Cardiac muscle cell (in vitro differentiated cells and primary cell): Measurements from ENCODE around the gene ARHGAP15. TPM values are rescaled to one million over a fixed set of nuclear protein-coding genes. Genes with fewer than 3 reads are reported as not detected.

Experiments used
- DNase-seq, 2 donors: peaks; one replicate each; pipeline versions ENCODE4 v3.0.0 to v3.0.0-alpha.2; 2010 to 2017; ENCODE audit warnings: low read depth in 1 of 2, low spot score in 1 of 2
- H3K27ac ChIP-seq: fragments of 200-600 bp; sonication (generic); 2 replicates; pipeline ENCODE4 v1.5.1; 2016
- H3K27me3 ChIP-seq: fragments of 200-600 bp; sonication (generic); 2 replicates; pipeline ENCODE4 v1.6.0; 2016; ENCODE audit warnings: control low read depth
- H3K36me3 ChIP-seq: fragments of 200-600 bp; sonication (generic); 2 replicates; pipeline ENCODE4 v1.5.1; 2016; ENCODE audit warnings: control low read depth
- H3K4me1 ChIP-seq: fragments of 200-600 bp; sonication (generic); 2 replicates; pipeline ENCODE4 v1.8.1; 2017; ENCODE audit warnings: low read depth, mild to moderate bottlenecking, mixed run types
- H3K4me3 ChIP-seq: fragments of 200-600 bp; sonication (generic); 2 replicates; pipeline ENCODE4 v1.5.1; 2016; ENCODE audit warnings: mild to moderate bottlenecking
- H3K9me3 ChIP-seq: fragments of 200-600 bp; sonication (generic); 2 replicates; pipeline ENCODE4 v1.5.1; 2017; ENCODE audit warnings: low read depth, mild to moderate bottlenecking, control low read depth
- CTCF ChIP-seq: IDR thresholded peaks from 2 replicates; pipeline ENCODE4 v1.5.1; 2012; ENCODE audit warnings: low read depth, mild to moderate bottlenecking, low read length
- polyA plus RNA-seq: library from polyadenylated mRNA; unstranded; fragments of >200 nt; fragmentation: Nextera tagmentation; extraction: Ambion mirVana; gene quantifications from 2 replicates; pipeline ENCODE4 v1.2.1, GENCODE V29; 2016
- total RNA-seq: library from RNA; depleted of rRNA; stranded (reverse); fragments of >200 nt; gene quantifications from 2 replicates; pipeline ENCODE4 v1.2.3, GENCODE V29; 2016

The ARHGAP15 gene
- total and polyA plus RNA-seq, 2 experiments from 2014 or later: not detected

- H3K27ac ChIP-seq: no peak overlapping the region
- TF ChIP-seq CTCF: no peak
- H3K9me3 ChIP-seq: no peaks in the 10 kb centered on the region
- H3K36me3 ChIP-seq: no peaks in the 10 kb centered on the region
- peaks cover 9% of the 10 kb centered on the region for H3K27me3 ChIP-seq
- no peaks in the 10 kb centered on the region for H3K4me1 ChIP-seq
- H3K4me3 ChIP-seq: no peak overlapping the region
- no peak for DNase-seq
These were observed 216.9 kb downstream of the ARHGAP15 start for GRCh38 chr2:143345887-143346787.

GRCh38 chr2:143347271-143347695 lies 218.1 kb downstream of the ARHGAP15 start:
- H3K27me3 ChIP-seq: peaks cover 9% of the 10 kb centered on the region
- H3K36me3 ChIP-seq: no peaks in the 10 kb centered on the region
- H3K27ac ChIP-seq: no peak overlapping the region
- DNase-seq: no peak
- no peaks in the 10 kb centered on the region for H3K9me3 ChIP-seq
- no peak overlapping the region for H3K4me3 ChIP-seq
- no peak for TF ChIP-seq CTCF
- no peaks in the 10 kb centered on the region for H3K4me1 ChIP-seq

- H3K4me3 ChIP-seq: no peak overlapping the region
- no peaks in the 10 kb centered on the region for H3K4me1 ChIP-seq
- TF ChIP-seq CTCF: no peak
- no peak for DNase-seq
- H3K9me3 ChIP-seq: no peaks in the 10 kb centered on the region
- H3K27me3 ChIP-seq: peaks cover 9% of the 10 kb centered on the region
- H3K36me3 ChIP-seq: no peaks in the 10 kb centered on the region
- H3K27ac ChIP-seq: no peak overlapping the region
These were observed 218.7 kb downstream of the ARHGAP15 start for GRCh38 chr2:143347901-143348414.

GRCh38 chr2:143354050-143354750 lies 225.0 kb downstream of the ARHGAP15 start:
- no peaks in the 10 kb centered on the region for H3K9me3 ChIP-seq
- no peak for TF ChIP-seq CTCF

GRCh38 chr2:143355870-143356269 lies 226.7 kb downstream of the ARHGAP15 start:
- H3K27ac ChIP-seq: no peak overlapping the region
- no peak for TF ChIP-seq CTCF
- peaks cover 10% of the 10 kb centered on the region for H3K4me1 ChIP-seq
- H3K36me3 ChIP-seq: no peaks in the 10 kb centered on the region
- no peaks in the 10 kb centered on the region for H3K27me3 ChIP-seq
- H3K4me3 ChIP-seq: no peak overlapping the region
- H3K9me3 ChIP-seq: no peaks in the 10 kb centered on the region
- peak in 1 of 2 donors; percentile 7 for DNase-seq

More at GRCh38 chr2:143354050-143354750, 225.0 kb downstream of the ARHGAP15 start:
- Histone ChIP-seq H3K36me3 (no peaks in the 10 kb centered on the region), H3K4me1 (peaks cover 10% of the 10 kb centered on the region), H3K4me3 (no peak overlapping the region), H3K27me3 (no peaks in the 10 kb centered on the region), H3K27ac (no peak overlapping the region)
- DNase-seq: no peak
